Tibial artery (tissue), 4 donors: ENCODE results near the gene GPC6.

Source experiments
- DNase-seq, 2 donors: peaks; one replicate each; pipeline ENCODE4 v3.0.0-alpha.2; 2019
- H3K27ac ChIP-seq, 2 donors: fragments of 200-600 bp; sonication (generic) in 1 of 2; 1 replicate in 1 of 2; 2 replicates in 1 of 2; pipeline ENCODE4 v1.5.1; 2018 to 2019; ENCODE audit warnings: mild to moderate bottlenecking in 1 of 2
- H3K27me3 ChIP-seq, 2 donors: fragments of 200-600 bp; sonication (generic) in 1 of 2; one replicate each; pipeline versions ENCODE4 v1.5.1 to v1.6.0; 2016 to 2019
- H3K36me3 ChIP-seq, 3 donors: fragments of 200-600 bp; sonication (generic) in 2 of 3; one replicate each; pipeline ENCODE4 v1.5.1; 2016 to 2019; ENCODE audit warnings: mild to moderate bottlenecking in 2 of 3
- H3K4me1 ChIP-seq, 4 donors: fragments of 200-600 bp; sonication (generic) in 2 of 4; 1 replicate in 3 of 4; 2 replicates in 1 of 4; pipeline ENCODE4 v1.5.1; 2016 to 2019
- H3K4me3 ChIP-seq, 2 donors: fragments of 200-600 bp; sonication (generic) in 1 of 2; 1 replicate in 1 of 2; 2 replicates in 1 of 2; pipeline ENCODE4 v1.5.1; 2018 to 2019; ENCODE audit warnings: mild to moderate bottlenecking in 2 of 2
- H3K9me3 ChIP-seq, 3 donors: fragments of 200-600 bp; sonication (generic) in 1 of 3; one replicate each; pipeline ENCODE4 v1.5.1; 2016 to 2019
- intact Hi-C: fragments of 100-400 bp; cut with DNase I; formaldehyde crosslinking; loops from one replicate; pipeline ENCODE4 v1.15.0; 2023; ENCODE audit warnings: low total_unique reads
- TF ChIP-seq, protein P1 (sequence below), 2 experiments: fragments of 200-600 bp in 1 of 2; fragments of 450-650 bp in 1 of 2; IDR thresholded peaks; one replicate each; pipeline ENCODE4 v1.5.1; 2017 to 2019; ENCODE audit warnings: antibody characterized with exemption in 2 of 2, mild to moderate bottlenecking in 1 of 2, moderate library complexity in 1 of 2

GPC6 gene

DNA sequence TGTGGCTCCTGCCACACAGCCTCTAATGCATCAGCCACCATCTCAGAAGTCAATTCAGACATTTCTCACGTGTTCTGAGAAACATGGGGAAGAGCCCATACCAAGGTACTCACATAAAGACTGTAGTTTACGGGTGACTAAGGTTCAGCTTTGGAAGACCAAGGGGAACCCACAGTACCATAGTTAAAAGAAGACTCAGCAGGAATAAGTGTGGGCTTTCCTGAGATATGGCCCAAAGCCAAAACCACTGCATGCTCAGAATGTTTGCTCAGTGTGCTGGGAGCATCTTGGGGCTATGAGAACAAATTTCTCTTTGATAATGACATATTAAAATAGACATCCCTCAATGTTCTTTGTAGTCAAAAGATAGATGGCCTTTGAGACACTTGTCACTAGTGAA lies 969.1 kb downstream of the GPC6 start:
- Histone ChIP-seq H3K27ac (no peak overlapping the region), H3K4me3 (no peak overlapping the region), H3K36me3 (no peaks in the 10 kb centered on the region), H3K4me1 (no peaks in the 10 kb centered on the region), H3K27me3 (no peaks in the 10 kb centered on the region), H3K9me3 (no peaks in the 10 kb centered on the region)
- no peak for DNase-seq
- intact Hi-C loops, result no loop called here
- TF ChIP-seq, protein P1, sequence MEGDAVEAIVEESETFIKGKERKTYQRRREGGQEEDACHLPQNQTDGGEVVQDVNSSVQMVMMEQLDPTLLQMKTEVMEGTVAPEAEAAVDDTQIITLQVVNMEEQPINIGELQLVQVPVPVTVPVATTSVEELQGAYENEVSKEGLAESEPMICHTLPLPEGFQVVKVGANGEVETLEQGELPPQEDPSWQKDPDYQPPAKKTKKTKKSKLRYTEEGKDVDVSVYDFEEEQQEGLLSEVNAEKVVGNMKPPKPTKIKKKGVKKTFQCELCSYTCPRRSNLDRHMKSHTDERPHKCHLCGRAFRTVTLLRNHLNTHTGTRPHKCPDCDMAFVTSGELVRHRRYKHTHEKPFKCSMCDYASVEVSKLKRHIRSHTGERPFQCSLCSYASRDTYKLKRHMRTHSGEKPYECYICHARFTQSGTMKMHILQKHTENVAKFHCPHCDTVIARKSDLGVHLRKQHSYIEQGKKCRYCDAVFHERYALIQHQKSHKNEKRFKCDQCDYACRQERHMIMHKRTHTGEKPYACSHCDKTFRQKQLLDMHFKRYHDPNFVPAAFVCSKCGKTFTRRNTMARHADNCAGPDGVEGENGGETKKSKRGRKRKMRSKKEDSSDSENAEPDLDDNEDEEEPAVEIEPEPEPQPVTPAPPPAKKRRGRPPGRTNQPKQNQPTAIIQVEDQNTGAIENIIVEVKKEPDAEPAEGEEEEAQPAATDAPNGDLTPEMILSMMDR (IDR thresholded peaks at IDR 0.05), result no peak

DNA sequence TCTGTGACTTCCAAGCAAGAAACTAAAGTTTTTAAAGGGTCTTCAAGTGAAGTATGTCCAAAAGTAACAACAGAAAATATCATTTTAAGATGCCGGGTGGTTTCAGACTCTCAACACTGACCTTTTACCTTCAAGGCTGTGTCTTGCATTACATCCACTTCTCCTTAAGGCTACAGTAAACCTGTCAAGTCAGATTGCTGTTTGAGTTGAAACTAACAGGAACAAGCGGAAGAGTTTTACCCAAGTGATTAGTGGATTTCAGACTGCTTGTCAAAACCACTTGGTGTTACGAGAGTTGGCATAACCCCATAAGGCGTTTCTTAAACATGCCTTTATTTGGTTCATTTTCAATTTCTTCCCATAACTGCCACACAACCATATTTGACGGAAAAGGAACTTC lies 969.8 kb downstream of the GPC6 start:
- no peak overlapping the region for H3K4me3 ChIP-seq
- no peak overlapping the region for H3K27ac ChIP-seq
- H3K4me1 ChIP-seq, result no peaks in the 10 kb centered on the region
- DNase-seq, result no peak
- intact Hi-C loops, result no loop called here
- no peaks in the 10 kb centered on the region for H3K27me3 ChIP-seq
- TF ChIP-seq, protein P1 (IDR thresholded peaks at IDR 0.05), result no peak
- no peaks in the 10 kb centered on the region for H3K9me3 ChIP-seq
- no peaks in the 10 kb centered on the region for H3K36me3 ChIP-seq

DNA sequence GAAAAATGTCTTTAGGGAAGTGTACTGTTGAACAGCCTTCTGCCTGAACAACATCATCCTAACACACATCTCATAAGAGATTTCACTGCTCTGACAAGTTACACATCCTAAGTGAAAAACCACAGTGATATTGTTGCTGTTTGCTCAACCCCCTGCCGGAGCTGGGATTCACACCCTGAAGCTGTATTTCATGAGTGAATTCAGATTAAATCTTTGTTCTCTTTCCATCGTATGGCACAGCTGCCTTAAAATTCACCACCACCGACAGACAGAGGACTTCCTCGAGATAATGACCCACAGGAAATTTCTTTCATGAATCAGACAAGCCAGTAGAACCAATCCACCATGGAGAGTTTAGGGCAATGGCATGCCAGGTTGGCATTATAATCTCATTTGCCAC lies 972.1 kb downstream of the GPC6 start:
- no peak overlapping the region for H3K27ac ChIP-seq
- intact Hi-C loops, result no loop called here
- no peaks in the 10 kb centered on the region for H3K9me3 ChIP-seq
- no peak overlapping the region for H3K4me3 ChIP-seq
- no peaks in the 10 kb centered on the region for H3K36me3 ChIP-seq
- TF ChIP-seq, protein P1 (IDR thresholded peaks at IDR 0.05), result no peak
- no peaks in the 10 kb centered on the region for H3K27me3 ChIP-seq
- no peak for DNase-seq
- no peaks in the 10 kb centered on the region for H3K4me1 ChIP-seq

DNA sequence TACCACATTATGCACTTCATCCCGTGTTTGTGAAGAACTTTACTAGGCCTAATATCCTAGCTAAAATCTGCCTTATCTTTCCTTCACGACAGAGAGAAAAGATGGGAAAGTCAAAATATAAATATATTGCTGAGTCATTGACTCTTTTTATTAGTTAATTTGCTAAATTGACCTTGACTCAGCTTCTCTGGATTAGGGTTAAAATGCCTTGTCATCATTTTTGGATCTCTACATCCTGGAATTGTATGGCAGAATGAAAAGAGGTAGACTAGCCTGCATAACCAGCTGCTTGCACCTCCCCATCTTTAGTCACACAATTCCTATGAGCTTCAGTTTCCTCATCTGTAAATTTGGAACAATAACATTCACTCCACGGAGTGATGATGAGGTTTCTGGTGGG lies 972.5 kb downstream of the GPC6 start:
- no peaks in the 10 kb centered on the region for H3K9me3 ChIP-seq
- intact Hi-C loops, result no loop called here
- TF ChIP-seq, protein P1 (IDR thresholded peaks at IDR 0.05), result no peak

DNA sequence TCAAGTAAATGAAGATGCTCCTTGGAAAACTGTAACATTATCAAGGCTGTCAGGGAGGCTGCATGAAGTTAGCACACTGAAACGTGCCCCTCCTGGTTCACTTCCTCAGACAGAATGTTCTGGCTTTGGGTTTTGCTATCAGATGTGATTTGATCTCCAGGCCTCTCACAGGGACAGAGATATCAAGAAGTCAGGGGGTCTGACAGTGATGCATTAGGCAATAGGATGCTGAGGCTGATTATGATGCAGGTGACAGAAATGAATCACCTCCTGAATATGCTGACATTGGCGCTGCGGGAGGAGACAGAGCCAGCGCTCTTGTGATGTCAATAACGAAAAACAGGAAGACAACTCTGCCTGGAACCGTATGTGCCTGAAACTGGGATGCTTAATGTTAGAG lies 974.4 kb downstream of the GPC6 start:
- DNase-seq, result no peak
- H3K36me3 ChIP-seq, result no peaks in the 10 kb centered on the region
- TF ChIP-seq, protein P1 (IDR thresholded peaks at IDR 0.05), result no peak
- intact Hi-C loops, result no loop called here
- no peaks in the 10 kb centered on the region for H3K9me3 ChIP-seq
- no peaks in the 10 kb centered on the region for H3K4me1 ChIP-seq
- H3K4me3 ChIP-seq, result no peak overlapping the region
- H3K27me3 ChIP-seq, result no peaks in the 10 kb centered on the region
- H3K27ac ChIP-seq, result no peak overlapping the region

More for the DNA sequence above, 972.5 kb downstream of the GPC6 start:
- Histone ChIP-seq H3K4me1 (no peaks in the 10 kb centered on the region), H3K27ac (no peak overlapping the region), H3K27me3 (no peaks in the 10 kb centered on the region), H3K36me3 (no peaks in the 10 kb centered on the region), H3K4me3 (no peak overlapping the region)
- no peak for DNase-seq

DNA sequence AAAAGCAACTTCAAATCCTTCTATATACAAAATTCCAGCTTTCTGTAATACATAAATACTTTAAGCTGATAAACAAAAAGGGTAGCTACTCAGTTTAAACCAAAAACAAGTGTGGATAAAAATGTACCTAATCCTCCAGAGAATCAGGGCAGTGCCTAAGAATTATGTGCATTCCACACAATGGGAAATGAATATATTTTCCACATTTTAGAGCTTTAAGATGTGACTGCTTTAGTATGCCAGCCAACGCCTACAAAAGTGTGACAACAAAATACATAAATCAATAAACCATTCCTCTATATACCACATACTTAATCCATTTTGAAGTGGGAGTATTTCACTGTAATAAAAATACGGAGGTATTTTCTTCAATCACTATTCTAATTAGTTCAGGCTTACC lies 977.6 kb downstream of the GPC6 start:
- no peak overlapping the region for H3K27ac ChIP-seq
- no peak for DNase-seq
- H3K4me3 ChIP-seq, result no peak overlapping the region
- intact Hi-C loops, result no loop called here
- TF ChIP-seq, protein P1 (IDR thresholded peaks at IDR 0.05), result no peak
- H3K9me3 ChIP-seq, result no peaks in the 10 kb centered on the region
- no peaks in the 10 kb centered on the region for H3K36me3 ChIP-seq
- no peaks in the 10 kb centered on the region for H3K27me3 ChIP-seq
- H3K4me1 ChIP-seq, result no peaks in the 10 kb centered on the region
